ENCODE data around the gene CHCHD6.

GRCh38 chr3:126797563-126797962 is 93.5 kb downstream of the CHCHD6 start:
- TF ChIP-seq AFF4 (CRISPR knock-in tag; IDR thresholded peaks at IDR 0.05; ENCODE audit: borderline replicate concordance) = no peak
- no peak for TF ChIP-seq HMGXB4 (CRISPR knock-in tag; IDR thresholded peaks at IDR 0.05)
- TF ChIP-seq CTCF (IDR thresholded peaks at IDR 0.05) = no peak
- TF ChIP-seq MAX (CRISPR knock-in tag; IDR thresholded peaks at IDR 0.05) = no peak
- no peak for TF ChIP-seq MLX (CRISPR knock-in tag; IDR thresholded peaks at IDR 0.05)
- no peak for TF ChIP-seq GABPB1 (CRISPR knock-in tag; IDR thresholded peaks at IDR 0.05)
- no peak for TF ChIP-seq TEAD1 (CRISPR knock-in tag; IDR thresholded peaks at IDR 0.05)
- TF ChIP-seq FOXJ3 (CRISPR knock-in tag; IDR thresholded peaks at IDR 0.05; ENCODE audit: borderline replicate concordance) = no peak
- TF ChIP-seq NFYB (CRISPR knock-in tag; conservative IDR thresholded peaks at IDR 0.05; ENCODE audit: low read depth) = no peak

Data from WTC11 (cell line).